NB4 (cell line): Measurements from ENCODE around the gene PSMB9.

Source experiments
- CTCF ChIP-seq: IDR thresholded peaks from one replicate; pipeline ENCODE4 v1.5.1; 2012; ENCODE audit warnings: low read depth, low read length
- MAX ChIP-seq: IDR thresholded peaks from 2 replicates; pipeline ENCODE4 v1.6.1; 2011; ENCODE audit warnings: low read depth, low read length
- MYC ChIP-seq: IDR thresholded peaks from 2 replicates; pipeline ENCODE4 v1.6.1; 2011; ENCODE audit warnings: low read depth, low read length
- POLR2A ChIP-seq: IDR thresholded peaks from 2 replicates; pipeline ENCODE4 v1.6.1; 2011; ENCODE audit warnings: mild to moderate bottlenecking; ENCODE audit not compliant: insufficient read length; ENCODE audit errors: extremely low read depth

DNA sequence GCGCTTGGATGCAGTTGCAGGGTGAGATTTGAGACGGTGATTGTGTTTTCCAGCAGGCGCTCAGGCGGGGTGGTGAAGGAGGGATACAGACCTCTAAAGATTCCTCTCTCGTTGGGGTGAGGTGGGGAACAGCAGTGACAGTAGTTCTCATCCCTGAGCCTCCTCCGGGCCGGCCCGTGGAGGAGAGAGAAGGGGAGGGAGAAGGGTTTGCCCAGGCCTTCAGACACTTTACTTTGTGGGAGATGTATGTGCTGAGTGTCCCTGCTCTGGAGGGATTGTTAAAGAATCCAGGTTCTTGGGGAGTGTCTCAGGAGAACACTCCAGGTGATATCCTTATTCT is 41.0 kb downstream of the PSMB9 start:
- TF ChIP-seq CTCF (no peak), POLR2A (no peak), MYC (no peak), MAX (no peak)
